Hepatocyte (in vitro differentiated cells): ENCODE measurements around the gene SLC66A2. TPM values are rescaled to one million over a fixed set of nuclear protein-coding genes. Genes with fewer than 3 reads are reported as not detected.

Experiments used
- DNase-seq: peaks from one replicate; pipeline ENCODE4 v3.0.0-alpha.2; 2016; ENCODE audit warnings: low spot score
- H2AFZ ChIP-seq: fragments of 200-600 bp; sonication (generic); 2 replicates; pipeline ENCODE4 v1.6.0; 2016; ENCODE audit warnings: antibody characterized with exemption, mild to moderate bottlenecking
- H3K27ac ChIP-seq: fragments of 200-600 bp; sonication (generic); 2 replicates; pipeline ENCODE4 v1.5.1; 2016; ENCODE audit warnings: mild to moderate bottlenecking
- H3K27me3 ChIP-seq: fragments of 200-600 bp; sonication (generic); 2 replicates; pipeline ENCODE4 v1.6.1; 2016
- H3K36me3 ChIP-seq: fragments of 200-600 bp; sonication (generic); replicated peaks from 2 replicates; pipeline ENCODE4 v1.5.1; 2016; ENCODE audit warnings: low read depth; ENCODE audit not compliant: insufficient read depth
- H3K4me1 ChIP-seq: fragments of 200-600 bp; sonication (generic); 2 replicates; pipeline ENCODE4 v1.5.1; 2016; ENCODE audit warnings: mild to moderate bottlenecking, moderate library complexity; ENCODE audit not compliant: insufficient read depth
- H3K4me2 ChIP-seq: fragments of 200-600 bp; sonication (generic); 2 replicates; pipeline ENCODE4 v1.6.0; 2016
- H3K4me3 ChIP-seq: fragments of 200-600 bp; sonication (generic); 2 replicates; pipeline ENCODE4 v1.5.1; 2016; ENCODE audit warnings: mild to moderate bottlenecking
- H3K79me2 ChIP-seq: fragments of 200-600 bp; sonication (generic); 2 replicates; pipeline ENCODE4 v1.6.0; 2017; ENCODE audit warnings: mild to moderate bottlenecking
- H3K9me2 ChIP-seq: fragments of 200-600 bp; sonication (generic); replicated peaks from 2 replicates; pipeline ENCODE4 v1.6.0; 2017; ENCODE audit warnings: mild to moderate bottlenecking; ENCODE audit not compliant: insufficient read depth
- H3K9me3 ChIP-seq: fragments of 200-600 bp; sonication (generic); 2 replicates; pipeline ENCODE4 v1.5.1; 2016; ENCODE audit warnings: low read depth, mild to moderate bottlenecking
- H4K20me1 ChIP-seq: fragments of 200-600 bp; sonication (generic); 2 replicates; pipeline ENCODE4 v1.6.0; 2016; ENCODE audit warnings: mild to moderate bottlenecking; ENCODE audit not compliant: insufficient read depth, poor library complexity, severe bottlenecking
- CTCF ChIP-seq: fragments of 200-600 bp; sonication (generic); IDR thresholded peaks from 2 replicates; pipeline ENCODE4 v1.5.1; 2016; ENCODE audit warnings: antibody characterized with exemption, mild to moderate bottlenecking; ENCODE audit not compliant: poor library complexity
- EZH2 ChIP-seq: fragments of 200-600 bp; sonication (generic); IDR thresholded peaks from 2 replicates; pipeline ENCODE4 v1.6.1; 2016; ENCODE audit warnings: antibody characterized with exemption, mild to moderate bottlenecking, borderline replicate concordance
- EZH2phosphoT487 ChIP-seq: fragments of 200-600 bp; sonication (generic); IDR thresholded peaks from one replicate; pipeline ENCODE4 v1.6.1; 2018; ENCODE audit warnings: antibody characterized with exemption, mild to moderate bottlenecking, low read depth, moderate library complexity; ENCODE audit not compliant: unreplicated experiment, severe bottlenecking
- WGBS: methylation state at CpG from one replicate; pipeline ENCODE4 v1.1.6; 2016; ENCODE audit warnings: low lambda C conversion rate; ENCODE audit errors: missing lambda C conversion rate; 5-methylcytosine and 5-hydroxymethylcytosine counted together
- polyA plus RNA-seq: library from polyadenylated mRNA; unstranded; fragments of >200 nt; fragmentation: Nextera tagmentation; extraction: Ambion mirVana; gene quantifications from 2 replicates; pipeline ENCODE4 v1.2.1, GENCODE V29; 2016
- total RNA-seq: library from RNA; depleted of rRNA; stranded (reverse); fragments of >200 nt; gene quantifications from 2 replicates; pipeline ENCODE4 v1.2.3, GENCODE V29; 2014

Gene SLC66A2
- total and polyA plus RNA-seq, 2 experiments from 2014 or later: 31.1 to 36.5 TPM

GRCh38 chr18:79897940-79898625 lies 53.4 kb downstream of the SLC66A2 start:
- Histone ChIP-seq H3K79me2 (no peaks in the 10 kb centered on the region), H4K20me1 (no peaks in the 10 kb centered on the region)
- no peak for DNase-seq

GRCh38 chr18:79896738-79897137 lies 54.7 kb downstream of the SLC66A2 start:
- TF ChIP-seq CTCF (no peak), EZH2 (no peak), EZH2phosphoT487 (no peak)
- no peaks in the 10 kb centered on the region for H3K27me3 ChIP-seq
- no peaks in the 10 kb centered on the region for H4K20me1 ChIP-seq
- H3K79me2 ChIP-seq: no peaks in the 10 kb centered on the region
- no peak for DNase-seq
- H3K36me3 ChIP-seq: no peaks in the 10 kb centered on the region
- H3K9me2 ChIP-seq: no peaks in the 10 kb centered on the region
- H2AFZ ChIP-seq: no peak overlapping the region
- peaks cover 39% of the 10 kb centered on the region for H3K9me3 ChIP-seq
- no peak overlapping the region for H3K4me2 ChIP-seq
- no peak overlapping the region for H3K27ac ChIP-seq
- no peaks in the 10 kb centered on the region for H3K4me1 ChIP-seq
- H3K4me3 ChIP-seq: no peak overlapping the region
- 67% methylated on average over 3 of the region's 3 CpGs for WGBS

More at GRCh38 chr18:79897940-79898625, 53.4 kb downstream of the SLC66A2 start:
- Histone ChIP-seq H3K27ac (no peak overlapping the region), H2AFZ (no peak overlapping the region), H3K27me3 (no peaks in the 10 kb centered on the region), H3K4me3 (no peak overlapping the region), H3K4me1 (no peaks in the 10 kb centered on the region), H3K36me3 (no peaks in the 10 kb centered on the region), H3K9me2 (no peaks in the 10 kb centered on the region), H3K4me2 (no peak overlapping the region), H3K9me3 (peaks cover 37% of the 10 kb centered on the region)
- TF ChIP-seq EZH2phosphoT487: no peak
- no peak for TF ChIP-seq CTCF
- TF ChIP-seq EZH2: no peak
- WGBS: 99% methylated on average over 12 of the region's 15 CpGs

- WGBS: 93% methylated on average over 5 of the region's 5 CpGs
- Histone ChIP-seq H4K20me1 (no peaks in the 10 kb centered on the region), H3K27ac (no peak overlapping the region), H3K36me3 (no peaks in the 10 kb centered on the region), H2AFZ (no peak overlapping the region), H3K79me2 (no peaks in the 10 kb centered on the region), H3K9me2 (no peaks in the 10 kb centered on the region), H3K4me3 (no peak overlapping the region), H3K4me2 (no peak overlapping the region), H3K4me1 (no peaks in the 10 kb centered on the region), H3K9me3 (peaks cover 26% of the 10 kb centered on the region), H3K27me3 (no peaks in the 10 kb centered on the region)
- TF ChIP-seq CTCF (no peak), EZH2 (no peak), EZH2phosphoT487 (no peak)
- DNase-seq: no peak
These were observed 60.8 kb downstream of the SLC66A2 start for GRCh38 chr18:79890674-79891073.
